Peyer's patch (tissue), 4 donors: Measurements from ENCODE around the gene LYPD5.

Source experiments
- CTCF ChIP-seq, 6 experiments: fragments of 450-650 bp in 4 of 6; fragments of 200-600 bp in 2 of 6; sonication (generic) in 1 of 6; IDR thresholded peaks; one replicate each; pipeline ENCODE4 v1.5.1; 2017 to 2019; ENCODE audit warnings: antibody characterized with exemption in 6 of 6, mild to moderate bottlenecking in 3 of 6, moderate library complexity in 1 of 6
- POLR2A ChIP-seq, 2 donors: fragments of 450-650 bp; IDR thresholded peaks; one replicate each; pipeline ENCODE4 v1.5.1; 2017; ENCODE audit warnings: antibody characterized with exemption in 2 of 2, mild to moderate bottlenecking in 2 of 2, moderate library complexity in 2 of 2

GRCh38 chr19:43760941-43761340 is 41.3 kb downstream of the LYPD5 start:
- no peak for TF ChIP-seq CTCF (IDR thresholded peaks at IDR 0.05)
- TF ChIP-seq POLR2A (IDR thresholded peaks at IDR 0.05) = no peak
